ENCODE results near the gene ZNF423. TPM values are rescaled to one million over a fixed set of nuclear protein-coding genes. Genes with fewer than 3 reads are reported as not detected.

Gene ZNF423
- total RNA-seq, 6 experiments from 2014 or later = 0.43 to 1.2 (median 0.89) TPM

- intact Hi-C loops (cut with DNase I) = no loop called here
- TF ChIP-seq POLR2A (IDR thresholded peaks at IDR 0.05) (no peak), CTCF (IDR thresholded peaks at IDR 0.05) (no peak)
- H3K9me3 ChIP-seq = no peaks in the 10 kb centered on the region
- H3K4me3 ChIP-seq = no peak overlapping the region
- no peak overlapping the region for H3K27ac ChIP-seq
- 64% methylated on average over 11 of the region's 16 CpGs for WGBS (ENCODE audit: insufficient coverage, low coverage, low lambda C conversion rate, missing lambda C conversion rate)
- no peaks in the 10 kb centered on the region for H3K4me1 ChIP-seq
- H3K36me3 ChIP-seq = no peaks in the 10 kb centered on the region
- no peak for DNase-seq
- H3K27me3 ChIP-seq = no peaks in the 10 kb centered on the region
- ATAC-seq = no peak
These were observed 167.7 kb downstream of the ZNF423 start for GRCh38 chr16:49688036-49688697.

- Histone ChIP-seq H3K27ac (no peak overlapping the region), H3K27me3 (no peaks in the 10 kb centered on the region), H3K4me3 (no peak overlapping the region), H3K9me3 (no peaks in the 10 kb centered on the region), H3K4me1 (no peaks in the 10 kb centered on the region), H3K36me3 (no peaks in the 10 kb centered on the region)
- intact Hi-C loops (cut with DNase I) = no loop called here
- TF ChIP-seq POLR2A (IDR thresholded peaks at IDR 0.05) (no peak), CTCF (IDR thresholded peaks at IDR 0.05) (no peak)
- 39% methylated on average over 8 of the region's 8 CpGs for WGBS (ENCODE audit: insufficient coverage, low coverage, low lambda C conversion rate, missing lambda C conversion rate)
- DNase-seq = no peak
- no peak for ATAC-seq
These were observed 168.4 kb downstream of the ZNF423 start for GRCh38 chr16:49687476-49688002.

- intact Hi-C loops (cut with DNase I) = no loop called here
- no peak for DNase-seq
- Histone ChIP-seq H3K27ac (no peak overlapping the region), H3K36me3 (no peaks in the 10 kb centered on the region), H3K9me3 (no peaks in the 10 kb centered on the region), H3K4me1 (no peaks in the 10 kb centered on the region), H3K27me3 (no peaks in the 10 kb centered on the region), H3K4me3 (no peak overlapping the region)
- no peak for ATAC-seq
- WGBS (ENCODE audit: insufficient coverage, low coverage, low lambda C conversion rate, missing lambda C conversion rate) = 80% methylated on average over 1 of the region's 10 CpGs
- TF ChIP-seq CTCF (IDR thresholded peaks at IDR 0.05) (no peak), POLR2A (IDR thresholded peaks at IDR 0.05) (no peak)
These were observed 171.2 kb downstream of the ZNF423 start for GRCh38 chr16:49684696-49685095.

- Histone ChIP-seq H3K27me3 (no peaks in the 10 kb centered on the region), H3K36me3 (no peaks in the 10 kb centered on the region), H3K9me3 (no peaks in the 10 kb centered on the region), H3K4me3 (no peak overlapping the region), H3K27ac (no peak overlapping the region), H3K4me1 (no peaks in the 10 kb centered on the region)
- intact Hi-C loops (cut with DNase I) = no loop called here
- ATAC-seq (no peak), DNase-seq (no peak)
- TF ChIP-seq POLR2A (IDR thresholded peaks at IDR 0.05) = no peak
- TF ChIP-seq CTCF (IDR thresholded peaks at IDR 0.05) = no peak
- WGBS (ENCODE audit: insufficient coverage, low coverage, low lambda C conversion rate, missing lambda C conversion rate) = 83% methylated on average over 6 of the region's 16 CpGs
These were observed 173.2 kb downstream of the ZNF423 start for GRCh38 chr16:49682577-49683165.

Data from right lobe of liver (tissue), 6 donors.